ENCODE data around the gene PRDM8. TPM values are rescaled to one million over a fixed set of nuclear protein-coding genes. Genes with fewer than 3 reads are reported as not detected.

The PRDM8 gene
- total and polyA plus RNA-seq, 2 donors (not counting 1 experiment from before 2014, with no cell fraction given) = 20.0 to 35.6 TPM

- H3K4me3 ChIP-seq (ENCODE audit: control extremely low read depth in 1 of 5, extremely low read depth in 1 of 5, insufficient read depth in 1 of 5, low read depth in 2 of 5, low read length in 4 of 5) = peak overlapping the region in 2 of 5 experiments; percentile 11 to 47
- no peak for ATAC-seq (ENCODE audit: low read depth)
Measured at GRCh38 chr4:80171656-80172055, 25.6 kb upstream of the PRDM8 start.

DNA sequence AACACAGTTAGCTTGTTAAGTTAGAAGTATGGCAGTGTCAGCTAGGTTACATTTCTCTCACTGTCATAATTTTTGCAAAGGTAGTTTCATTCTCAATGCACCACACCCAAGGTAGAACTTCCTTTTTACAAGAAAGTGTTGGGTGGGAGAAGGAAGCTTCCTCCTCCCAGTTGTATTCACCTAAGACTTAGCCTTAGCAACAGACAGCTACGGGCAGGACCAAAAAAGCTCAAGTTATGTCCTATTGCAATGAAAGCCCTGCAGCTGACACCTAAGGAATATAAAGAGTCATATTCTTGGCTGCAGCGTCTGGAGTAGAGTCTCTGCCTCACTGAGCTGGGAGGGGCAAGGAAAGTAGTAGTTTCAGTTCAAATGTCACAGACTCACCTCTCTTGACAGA, 25.1 kb upstream of the PRDM8 start:
- no peaks in the 10 kb centered on the region for H3K79me2 ChIP-seq (ENCODE audit: control insufficient read depth, insufficient read depth, low read length)
- H3K9me3 ChIP-seq (ENCODE audit: control extremely low read depth in 1 of 3, control insufficient read depth in 2 of 3, insufficient read depth in 1 of 3, low read length in 2 of 3) = no peaks in the 10 kb centered on the region
- no CpG with 5 or more reads among the region's 2 CpGs for WGBS (ENCODE audit: insufficient coverage)
- H3K9me3 Mint-ChIP-seq (ENCODE audit: insufficient read depth) = no peaks in the 10 kb centered on the region
- peak overlapping the region; percentile 87 for H3K4me3 Mint-ChIP-seq
- H3K27ac ChIP-seq (ENCODE audit: low read length in 2 of 2) = peak overlapping the region; percentile 80 to 84
- intact Hi-C loops (cut with micrococcal nuclease) = loop anchor here (2.0 kb wide), 2 partner anchors 15 to 47 kb away; no protein-coding TSS in a partner anchor
- CTCF ChIA-PET = interaction anchor here (1.2 to 7.9 kb wide), 7 partner anchors 10 to 113 kb away, joined by 3 to 96 read pairs (median 27); no protein-coding TSS in a partner anchor
- H3K36me3 ChIP-seq (replicated peaks in 1 of 2; ENCODE audit: control extremely low read depth in 1 of 2, control insufficient read depth in 1 of 2, extremely low read depth in 1 of 2, insufficient read depth in 2 of 2, low read length in 1 of 2) = no peaks in the 10 kb centered on the region
- peak overlapping the region; percentile 43 for H3K9ac ChIP-seq (ENCODE audit: low read length)
- H3K4me3 ChIP-seq (ENCODE audit: control extremely low read depth in 1 of 5, extremely low read depth in 1 of 5, insufficient read depth in 1 of 5, low read depth in 2 of 5, low read length in 4 of 5) = peak overlapping the region in 3 of 5 experiments; percentile 11 to 47 (median 19)
- peak overlapping the region; percentile 48 for H2AFZ ChIP-seq (ENCODE audit: insufficient read depth, low read depth, low read length, poor library complexity, severe bottlenecking)
- ATAC-seq (ENCODE audit: low read depth) (peak; percentile 52), DNase-seq (peak; percentile 67)
- POLR2A ChIA-PET = interaction anchor here (0.6 to 3.9 kb wide), 5 partner anchors 8 to 99 kb away, joined by 3 to 32 read pairs (median 8); partner anchors contain the start of gene ANTXR2
- H3K27me3 ChIP-seq (replicated peaks in 1 of 4; ENCODE audit: control extremely low read depth in 1 of 4, control insufficient read depth in 3 of 4, insufficient read depth in 4 of 4, low read length in 3 of 4) = no peaks in the 10 kb centered on the region
- H3K4me1 Mint-ChIP-seq = peaks cover 60% of the 10 kb centered on the region
- H3K4me1 ChIP-seq (ENCODE audit: control insufficient read depth in 2 of 2, insufficient read depth in 2 of 2, low read length in 2 of 2) = peaks cover 41 to 42% of the 10 kb centered on the region in 2 donors
- no peaks in the 10 kb centered on the region for H3K27me3 Mint-ChIP-seq
- H4K20me1 ChIP-seq (ENCODE audit: control insufficient read depth, insufficient read depth, low read length, poor library complexity, severe bottlenecking) = no peaks in the 10 kb centered on the region
- peak overlapping the region; percentile 77 for H3K4me2 ChIP-seq (replicated peaks; ENCODE audit: low read depth, low read length, poor library complexity, severe bottlenecking)
- no peak for TF ChIP-seq EZH2 (IDR thresholded peaks at IDR 0.05; ENCODE audit: borderline replicate concordance, insufficient read depth, low read depth, low read length, poor library complexity, severe bottlenecking)
- TF ChIP-seq, protein P1, sequence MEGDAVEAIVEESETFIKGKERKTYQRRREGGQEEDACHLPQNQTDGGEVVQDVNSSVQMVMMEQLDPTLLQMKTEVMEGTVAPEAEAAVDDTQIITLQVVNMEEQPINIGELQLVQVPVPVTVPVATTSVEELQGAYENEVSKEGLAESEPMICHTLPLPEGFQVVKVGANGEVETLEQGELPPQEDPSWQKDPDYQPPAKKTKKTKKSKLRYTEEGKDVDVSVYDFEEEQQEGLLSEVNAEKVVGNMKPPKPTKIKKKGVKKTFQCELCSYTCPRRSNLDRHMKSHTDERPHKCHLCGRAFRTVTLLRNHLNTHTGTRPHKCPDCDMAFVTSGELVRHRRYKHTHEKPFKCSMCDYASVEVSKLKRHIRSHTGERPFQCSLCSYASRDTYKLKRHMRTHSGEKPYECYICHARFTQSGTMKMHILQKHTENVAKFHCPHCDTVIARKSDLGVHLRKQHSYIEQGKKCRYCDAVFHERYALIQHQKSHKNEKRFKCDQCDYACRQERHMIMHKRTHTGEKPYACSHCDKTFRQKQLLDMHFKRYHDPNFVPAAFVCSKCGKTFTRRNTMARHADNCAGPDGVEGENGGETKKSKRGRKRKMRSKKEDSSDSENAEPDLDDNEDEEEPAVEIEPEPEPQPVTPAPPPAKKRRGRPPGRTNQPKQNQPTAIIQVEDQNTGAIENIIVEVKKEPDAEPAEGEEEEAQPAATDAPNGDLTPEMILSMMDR (IDR thresholded peaks at IDR 0.05) = no peak
- peak overlapping the region; percentile 98 for H3K27ac Mint-ChIP-seq

More at GRCh38 chr4:80171656-80172055, 25.6 kb upstream of the PRDM8 start:
- WGBS (ENCODE audit: insufficient coverage) = 100% methylated on average over 1 of the region's 3 CpGs
- H3K36me3 ChIP-seq (replicated peaks in 1 of 2; ENCODE audit: control extremely low read depth in 1 of 2, control insufficient read depth in 1 of 2, extremely low read depth in 1 of 2, insufficient read depth in 2 of 2, low read length in 1 of 2) = no peaks in the 10 kb centered on the region
- no peak for DNase-seq
- H3K27me3 ChIP-seq (replicated peaks in 1 of 4; ENCODE audit: control extremely low read depth in 1 of 4, control insufficient read depth in 3 of 4, insufficient read depth in 4 of 4, low read length in 3 of 4) = no peaks in the 10 kb centered on the region
- Mint-ChIP-seq H3K9me3 (ENCODE audit: insufficient read depth) (no peaks in the 10 kb centered on the region), H3K27me3 (no peaks in the 10 kb centered on the region), H3K4me3 (peak overlapping the region; percentile 87), H3K27ac (peak overlapping the region; percentile 98), H3K4me1 (peaks cover 56% of the 10 kb centered on the region)
- peak overlapping the region; percentile 80 to 84 for H3K27ac ChIP-seq (ENCODE audit: low read length in 2 of 2)
- H3K9ac ChIP-seq (ENCODE audit: low read length) = peak overlapping the region; percentile 43
- H4K20me1 ChIP-seq (ENCODE audit: control insufficient read depth, insufficient read depth, low read length, poor library complexity, severe bottlenecking) = no peaks in the 10 kb centered on the region
- no peaks in the 10 kb centered on the region for H3K9me3 ChIP-seq (ENCODE audit: control extremely low read depth in 1 of 3, control insufficient read depth in 2 of 3, insufficient read depth in 1 of 3, low read length in 2 of 3)
- ChIA-PET CTCF (interaction anchor here (0.6 to 7.9 kb wide), 8 partner anchors 11 to 113 kb away, joined by 3 to 96 read pairs (median 17); no protein-coding TSS in a partner anchor), POLR2A (interaction anchor here (1.3 to 3.9 kb wide), 4 partner anchors 11 to 99 kb away, joined by 3 to 32 read pairs (median 10); partner anchors contain the start of gene ANTXR2)
- peaks cover 41 to 42% of the 10 kb centered on the region in 2 donors for H3K4me1 ChIP-seq (ENCODE audit: control insufficient read depth in 2 of 2, insufficient read depth in 2 of 2, low read length in 2 of 2)
- H3K79me2 ChIP-seq (ENCODE audit: control insufficient read depth, insufficient read depth, low read length) = no peaks in the 10 kb centered on the region
- intact Hi-C loops (cut with micrococcal nuclease) = loop anchor here (2.0 kb wide), 2 partner anchors 15 to 47 kb away; no protein-coding TSS in a partner anchor
- peak overlapping the region; percentile 48 for H2AFZ ChIP-seq (ENCODE audit: insufficient read depth, low read depth, low read length, poor library complexity, severe bottlenecking)
- TF ChIP-seq EZH2 (IDR thresholded peaks at IDR 0.05; ENCODE audit: borderline replicate concordance, insufficient read depth, low read depth, low read length, poor library complexity, severe bottlenecking) = no peak
- peak overlapping the region; percentile 77 for H3K4me2 ChIP-seq (replicated peaks; ENCODE audit: low read depth, low read length, poor library complexity, severe bottlenecking)
